ENCODE data around the gene IGFBP5.

Gene IGFBP5

DNA sequence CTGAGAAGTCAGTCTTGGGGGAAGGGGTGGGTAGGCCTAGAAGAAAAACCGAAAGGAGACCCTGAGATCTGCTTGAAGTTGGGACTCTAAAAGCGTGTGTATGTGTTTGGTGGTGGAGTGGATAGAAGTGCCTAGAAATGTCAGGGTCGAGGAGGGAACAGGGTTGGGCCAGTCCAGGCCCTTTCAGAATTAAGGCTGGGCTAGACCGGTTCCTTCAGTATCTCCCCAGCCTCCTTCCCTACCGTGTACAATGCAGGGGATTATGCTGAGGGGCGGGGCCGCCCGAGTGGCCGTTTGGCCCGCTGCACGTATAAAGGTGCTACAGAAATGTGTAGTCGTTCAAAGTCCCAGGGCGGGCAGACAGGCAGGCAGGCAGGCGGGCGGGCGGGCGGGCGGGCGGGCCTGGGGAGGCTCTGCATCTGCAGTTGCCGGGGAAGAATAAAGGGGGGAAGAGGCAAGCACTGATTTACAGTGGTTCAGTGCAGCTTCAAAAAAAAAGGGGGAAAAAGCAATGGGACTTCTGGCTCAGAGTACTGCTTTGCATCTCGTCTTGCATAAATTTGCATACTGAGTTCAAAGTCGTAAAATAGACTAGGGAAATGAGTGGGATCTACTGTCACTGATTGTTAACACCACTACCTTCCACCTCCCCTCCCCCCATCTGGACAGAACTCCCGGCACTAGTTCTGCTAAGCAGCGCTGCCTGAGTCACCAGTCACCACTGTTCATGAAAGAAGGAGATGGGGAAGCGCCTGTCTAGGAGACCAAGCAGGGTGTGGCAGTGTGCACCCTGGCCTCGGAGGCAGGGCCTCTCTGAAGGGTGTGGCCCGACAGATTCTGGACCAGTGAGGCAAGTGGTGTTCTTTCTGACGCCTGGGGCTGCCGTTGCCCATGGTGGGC, 58.5 kb downstream of the IGFBP5 start:
- no peak for DNase-seq

DNA sequence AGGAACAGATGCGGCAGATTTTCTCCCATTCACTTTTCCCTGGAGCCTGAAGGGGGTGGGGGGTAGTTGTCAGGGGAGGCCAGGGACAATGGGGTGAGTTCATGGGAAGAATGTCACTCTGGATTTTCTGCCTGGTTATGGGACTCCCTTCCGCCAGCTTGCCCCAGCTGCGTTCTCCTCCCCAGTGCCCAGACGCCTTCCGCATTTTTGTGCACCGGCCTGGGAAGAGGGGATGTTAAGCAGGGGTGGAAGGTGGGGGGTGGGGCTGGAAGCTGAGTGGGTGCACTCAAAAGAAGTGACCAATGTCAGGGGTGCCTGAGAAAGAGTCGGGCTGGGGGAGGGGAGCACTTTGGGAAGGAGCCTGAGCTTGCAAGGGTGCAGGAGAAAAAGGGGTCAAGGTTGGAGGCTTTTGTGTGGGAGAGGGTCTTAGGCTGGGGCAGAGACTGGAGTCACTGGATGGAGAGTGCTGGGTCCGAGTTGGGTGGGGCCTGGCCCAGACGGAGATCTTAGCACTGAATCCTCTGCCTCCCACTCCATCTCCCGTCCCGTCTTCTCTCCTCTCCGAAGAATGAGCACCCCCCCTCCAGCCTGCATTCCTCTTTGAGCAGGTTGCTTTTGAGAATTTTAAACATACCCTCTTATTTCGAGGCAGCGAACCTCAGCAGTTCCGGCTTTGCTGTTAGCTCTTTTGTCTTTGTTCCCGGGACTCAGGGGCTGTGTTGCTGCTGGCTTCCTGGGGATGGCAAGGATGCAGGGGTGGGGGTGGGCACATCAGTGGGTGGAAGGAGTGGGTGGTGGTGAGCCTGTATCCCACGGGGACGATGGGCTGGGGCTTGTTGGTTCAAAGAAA, 59.4 kb downstream of the IGFBP5 start:
- DNase-seq, result no peak

DNA sequence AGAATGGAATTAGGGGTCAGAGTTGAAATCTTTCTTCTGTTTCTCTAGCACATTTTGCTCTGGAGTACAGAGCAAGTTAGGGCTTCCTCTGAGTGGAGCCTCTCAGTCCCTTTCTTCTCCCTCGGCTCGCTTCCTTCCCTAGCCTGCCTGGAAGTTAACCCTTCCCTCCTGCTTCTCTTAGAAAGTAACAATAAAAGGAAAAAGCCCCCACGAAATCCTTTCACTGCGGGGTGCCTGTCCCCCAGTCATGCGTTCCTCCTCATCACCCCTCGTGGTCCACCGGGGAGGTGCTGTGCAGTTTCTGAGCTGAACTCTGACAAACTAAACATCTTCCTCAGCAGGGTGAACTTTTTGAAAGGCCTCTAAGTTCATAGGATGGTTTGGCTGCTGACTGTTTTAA, 60.2 kb downstream of the IGFBP5 start:
- DNase-seq, result no peak

DNA sequence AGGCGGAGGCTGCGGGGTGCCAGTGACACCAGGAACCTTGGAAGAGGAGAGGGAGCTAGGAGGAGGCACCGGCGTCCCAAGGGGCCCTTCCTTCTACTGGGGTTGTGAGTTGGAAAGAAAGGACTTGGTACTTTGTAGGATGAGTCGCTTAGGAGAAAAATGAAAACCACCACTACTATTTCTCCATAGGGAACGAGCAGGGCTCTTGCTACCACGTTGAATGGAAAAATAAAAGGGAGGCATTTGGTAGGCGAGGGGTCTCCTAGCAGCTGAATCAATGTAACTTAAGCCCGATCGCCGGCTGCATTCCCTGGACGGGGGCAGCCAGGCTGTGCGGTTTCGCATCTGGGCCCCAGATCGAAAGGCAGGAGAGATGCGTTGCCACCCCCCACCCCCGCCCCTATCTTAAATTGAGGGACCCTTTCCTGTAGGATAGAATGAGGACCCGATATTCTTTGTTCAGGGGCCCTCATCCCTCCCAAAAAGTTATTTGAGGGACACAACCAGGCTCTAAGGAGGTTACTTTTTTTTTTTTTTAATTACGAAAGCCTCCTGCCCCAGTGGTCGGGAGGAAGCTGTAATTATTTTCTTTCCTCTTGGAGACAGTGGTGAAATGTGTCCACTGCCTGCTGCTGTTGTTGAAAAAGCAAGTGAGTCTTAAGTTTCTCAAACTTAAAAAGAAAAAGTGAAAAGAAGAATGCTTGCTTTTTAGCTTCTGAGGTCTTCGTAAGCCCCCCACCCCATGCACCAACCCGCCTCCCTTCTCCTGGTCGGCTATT, 60.8 kb downstream of the IGFBP5 start:
- no peak for DNase-seq

DNA sequence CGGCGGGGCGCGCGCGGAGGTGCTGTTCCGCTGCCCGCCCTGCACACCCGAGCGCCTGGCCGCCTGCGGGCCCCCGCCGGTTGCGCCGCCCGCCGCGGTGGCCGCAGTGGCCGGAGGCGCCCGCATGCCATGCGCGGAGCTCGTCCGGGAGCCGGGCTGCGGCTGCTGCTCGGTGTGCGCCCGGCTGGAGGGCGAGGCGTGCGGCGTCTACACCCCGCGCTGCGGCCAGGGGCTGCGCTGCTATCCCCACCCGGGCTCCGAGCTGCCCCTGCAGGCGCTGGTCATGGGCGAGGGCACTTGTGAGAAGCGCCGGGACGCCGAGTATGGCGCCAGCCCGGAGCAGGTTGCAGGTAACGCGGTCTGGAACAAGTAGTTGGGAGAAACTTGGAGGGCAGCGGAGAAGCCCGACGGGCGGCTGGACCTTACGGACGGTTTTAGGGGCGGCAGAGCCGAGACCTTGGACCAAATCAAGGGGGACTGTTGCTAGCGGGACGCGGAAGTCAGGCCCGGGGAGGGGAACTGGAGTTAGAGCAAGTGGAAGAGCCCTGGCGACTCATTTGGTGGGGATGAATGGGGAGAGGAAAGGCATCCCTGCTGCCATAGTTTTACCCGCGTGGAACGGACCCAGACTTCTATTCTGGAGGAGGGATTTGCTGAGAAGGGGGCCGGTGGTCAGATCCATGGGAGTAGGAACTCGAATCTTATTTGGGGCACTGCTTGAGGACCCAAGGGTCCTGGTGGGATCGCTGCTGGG, 61.6 kb downstream of the IGFBP5 start:
- no peak for DNase-seq

DNA sequence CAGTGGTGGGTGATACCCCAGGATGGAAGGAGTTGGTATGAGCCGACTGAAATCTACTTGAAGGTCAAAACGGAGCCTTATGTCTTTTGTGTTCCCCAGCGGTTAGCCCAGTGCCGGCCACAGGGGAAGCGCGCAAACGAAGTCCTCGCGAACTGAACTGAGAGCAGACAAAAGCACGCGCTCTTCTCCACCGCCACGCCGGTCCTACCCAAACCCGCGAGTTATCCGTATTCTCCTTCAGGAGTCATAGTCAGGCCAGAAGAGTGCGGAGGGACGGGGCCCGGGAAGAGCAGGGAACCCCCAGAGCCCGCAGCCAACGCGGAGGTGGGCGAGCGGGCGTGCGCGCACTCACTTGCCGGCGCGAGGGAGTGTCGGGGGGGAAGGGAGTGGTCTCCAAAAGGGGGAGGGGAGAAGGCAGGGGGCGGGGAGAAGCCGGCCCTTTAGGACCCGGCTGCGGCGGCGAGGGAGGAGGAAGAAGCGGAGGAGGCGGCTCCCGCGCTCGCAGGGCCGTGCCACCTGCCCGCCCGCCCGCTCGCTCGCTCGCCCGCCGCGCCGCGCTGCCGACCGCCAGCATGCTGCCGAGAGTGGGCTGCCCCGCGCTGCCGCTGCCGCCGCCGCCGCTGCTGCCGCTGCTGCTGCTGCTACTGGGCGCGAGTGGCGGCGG, 62.3 kb downstream of the IGFBP5 start, which contains the start of gene IGFBP2:
TSS of gene IGFBP2 (plus strand) at position 469 of the 664 bp plus-strand sequence. CDS start at position 573, 104 bp downstream.
- DNase-seq, result peak; percentile 67

DNA sequence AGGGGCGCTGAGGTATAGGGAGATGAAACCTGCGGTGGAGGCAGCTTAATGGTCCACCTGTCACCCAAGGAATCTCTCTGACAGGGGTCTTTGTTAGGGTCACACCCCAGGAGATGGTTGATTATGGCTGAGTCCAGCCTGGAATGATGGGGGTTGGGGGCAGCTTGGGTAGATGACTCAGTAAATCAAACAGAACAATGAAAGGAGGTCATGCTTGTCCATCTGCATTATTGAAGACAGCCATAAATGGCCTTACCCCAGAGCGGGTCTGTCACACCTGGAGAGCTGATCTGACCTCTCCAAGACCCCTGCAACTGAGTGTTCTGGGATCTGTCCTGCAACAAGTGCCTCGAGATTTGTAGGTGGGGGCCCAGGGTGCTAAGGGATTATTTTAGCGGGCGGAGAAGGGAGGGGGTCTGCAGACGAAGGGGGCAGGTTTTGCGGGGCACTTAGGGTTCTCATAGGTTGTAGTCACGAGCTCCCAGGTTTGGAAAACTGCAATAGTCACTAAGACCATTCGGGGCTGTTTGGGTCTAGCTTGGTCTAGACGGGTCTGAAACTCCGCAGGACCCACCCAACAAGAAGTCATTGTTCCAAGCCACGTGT, 62.9 kb downstream of the IGFBP5 start:
- no peak for DNase-seq

DNA sequence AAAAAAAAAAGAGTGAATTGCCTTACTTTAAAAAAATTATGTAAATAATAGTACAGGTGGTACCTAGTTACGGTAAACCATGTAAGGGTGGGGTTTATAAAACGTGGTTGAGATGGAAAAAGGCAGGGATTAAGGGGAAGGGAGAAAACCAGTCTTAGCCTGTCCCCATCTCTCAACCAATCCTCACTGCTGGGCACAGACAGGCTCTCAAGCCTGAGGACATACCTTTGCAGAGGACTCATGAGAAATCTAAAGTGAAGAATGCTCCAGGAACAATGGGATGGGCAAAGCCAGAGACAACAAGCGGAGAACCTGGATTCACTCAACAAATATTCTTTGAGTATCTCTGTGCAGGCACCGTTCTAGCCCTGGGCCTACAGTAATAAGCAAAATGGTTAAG, 65.6 kb downstream of the IGFBP5 start:
- DNase-seq, result no peak

DNA sequence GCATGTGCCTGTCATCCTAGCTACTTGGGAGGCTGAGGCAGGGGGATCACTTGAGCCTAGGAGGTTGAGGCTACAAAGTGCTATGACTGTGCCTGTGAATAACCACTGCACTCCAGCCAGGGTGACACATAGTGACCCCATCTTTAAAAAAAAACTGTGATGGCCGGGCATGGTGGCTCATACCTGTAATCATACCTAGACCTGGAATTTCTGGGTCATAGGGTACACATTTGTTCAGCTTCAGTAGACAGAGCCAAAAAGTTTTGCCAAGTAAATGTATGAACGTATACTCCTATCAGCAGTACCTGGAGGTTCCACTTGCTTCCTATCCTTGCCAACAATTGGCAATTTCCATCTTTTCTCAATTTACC, 68.5 kb downstream of the IGFBP5 start:
- DNase-seq, result no peak

DNA sequence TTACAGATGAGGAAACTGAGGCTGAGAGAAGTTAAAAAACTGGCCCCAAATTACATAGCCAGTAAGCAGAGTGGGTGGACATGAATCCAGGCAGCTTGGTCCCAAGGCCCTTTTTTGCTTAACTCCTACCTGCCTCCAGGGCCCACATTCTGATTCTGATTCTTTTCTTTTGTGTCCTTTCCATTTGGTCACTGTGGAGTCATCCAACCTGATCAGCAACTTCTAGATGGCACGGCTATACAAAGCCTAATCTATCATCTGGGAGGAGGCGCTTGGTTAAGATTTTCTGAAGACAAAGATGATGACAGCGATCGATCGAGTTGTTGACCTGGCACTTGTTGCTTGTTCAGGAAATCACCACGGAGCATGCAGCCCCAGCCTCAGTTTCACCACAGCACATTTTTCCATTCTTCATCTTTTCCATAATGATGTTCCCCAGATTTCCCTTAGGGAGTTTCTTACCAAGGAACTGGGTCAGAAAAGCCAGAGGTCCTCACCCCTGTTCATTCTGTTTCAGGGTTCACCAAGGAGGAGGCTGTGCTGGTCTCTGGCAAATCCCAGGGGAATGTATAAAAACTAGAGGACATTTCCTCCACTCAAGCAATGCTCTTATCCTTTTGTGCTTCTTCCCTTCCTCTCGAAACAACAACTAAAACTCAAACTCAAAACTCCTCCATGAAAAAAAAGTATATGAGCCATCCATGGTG, 69.0 kb downstream of the IGFBP5 start:
- DNase-seq, result no peak

DNA sequence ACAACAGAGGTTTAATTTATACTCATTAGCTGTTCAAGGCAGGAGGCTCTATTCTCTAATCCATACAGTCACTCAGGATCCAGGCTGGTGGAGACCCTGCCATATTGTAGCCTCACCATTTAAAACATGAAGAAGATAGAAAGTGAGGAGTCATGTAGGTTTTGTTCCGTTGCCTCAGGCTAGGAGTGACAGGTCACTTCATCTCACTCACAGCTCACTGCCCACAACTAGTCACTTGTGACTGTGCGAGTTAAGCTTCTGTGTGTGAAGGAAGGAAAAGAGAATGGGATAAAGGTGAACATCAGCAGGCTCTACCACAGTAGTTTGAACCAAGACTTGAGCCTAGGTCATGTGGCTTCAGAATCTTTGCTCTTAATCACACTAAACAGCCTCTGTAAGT, 71.1 kb downstream of the IGFBP5 start:
- DNase-seq, result no peak

DNA sequence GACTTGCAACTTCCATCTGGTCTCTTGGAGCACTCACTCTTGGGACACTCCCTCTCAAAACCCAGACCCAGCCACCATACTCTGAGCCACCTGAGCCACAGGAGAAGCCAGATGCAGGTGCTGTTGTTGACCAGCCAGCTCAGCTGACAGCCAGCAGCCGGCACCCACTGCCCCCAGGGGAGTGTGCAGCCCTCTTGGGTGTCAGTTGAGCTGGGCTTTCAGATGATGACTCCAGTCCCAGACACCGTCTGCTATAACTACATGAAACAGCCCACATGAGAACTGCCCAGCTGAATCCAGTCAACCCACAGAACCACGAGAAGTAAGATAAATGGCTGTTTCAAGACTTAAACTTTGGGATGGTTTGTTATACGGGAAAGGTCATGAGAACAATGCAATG, 72.8 kb downstream of the IGFBP5 start:
- DNase-seq, result no peak
